Lower leg skin (tissue), 3 donors: ENCODE data around the gene INPP5D.

Experiments used
- CTCF ChIP-seq, 3 donors: fragments of 450-650 bp; IDR thresholded peaks; one replicate each; pipeline ENCODE4 v1.5.1; 2016; ENCODE audit warnings: antibody characterized with exemption in 3 of 3, mild to moderate bottlenecking in 3 of 3, moderate library complexity in 2 of 3
- POLR2A ChIP-seq, 2 donors: fragments of 450-650 bp; IDR thresholded peaks; one replicate each; pipeline ENCODE4 v1.6.1; 2016 to 2017; ENCODE audit warnings: antibody characterized with exemption in 2 of 2, mild to moderate bottlenecking in 1 of 2, moderate library complexity in 1 of 2

GRCh38 chr2:233161730-233162129 is 101.6 kb downstream of the INPP5D start:
- no peak for TF ChIP-seq POLR2A (IDR thresholded peaks at IDR 0.05)
- no peak for TF ChIP-seq CTCF (IDR thresholded peaks at IDR 0.05)
